Stimulated activated CD8-positive, alpha-beta memory T cell treated with anti-CD3 and anti-CD28 coated beads, Interleukin-12 subunit alpha, Interleukin-12 subunit beta, amount 100 ng/mL, for 24 hours (primary cell): ENCODE data around the gene RNASE13.
"Not testable (repeated sequence)": the region's sequence is repeated elsewhere in the genome, so short reads cannot be mapped to it uniquely, and the experiment has no call there.

Experiments
- DNase-seq: peaks from one replicate; pipeline ENCODE4 v3.0.0-alpha.2; 2020; ENCODE audit errors: extremely low read depth

Gene RNASE13

GRCh38 chr14:21041676-21042433 is 7.2 kb upstream of the RNASE13 start, which contains the start of gene RNASE7:
TSS of gene RNASE7 (plus strand) at chr14:21042362. CDS start at chr14:21042993, 631 bp downstream.
- no peak for DNase-seq

- not testable (repeated sequence) for DNase-seq
These were observed 6.3 kb upstream of the RNASE13 start for GRCh38 chr14:21040941-21041340.

DNA sequence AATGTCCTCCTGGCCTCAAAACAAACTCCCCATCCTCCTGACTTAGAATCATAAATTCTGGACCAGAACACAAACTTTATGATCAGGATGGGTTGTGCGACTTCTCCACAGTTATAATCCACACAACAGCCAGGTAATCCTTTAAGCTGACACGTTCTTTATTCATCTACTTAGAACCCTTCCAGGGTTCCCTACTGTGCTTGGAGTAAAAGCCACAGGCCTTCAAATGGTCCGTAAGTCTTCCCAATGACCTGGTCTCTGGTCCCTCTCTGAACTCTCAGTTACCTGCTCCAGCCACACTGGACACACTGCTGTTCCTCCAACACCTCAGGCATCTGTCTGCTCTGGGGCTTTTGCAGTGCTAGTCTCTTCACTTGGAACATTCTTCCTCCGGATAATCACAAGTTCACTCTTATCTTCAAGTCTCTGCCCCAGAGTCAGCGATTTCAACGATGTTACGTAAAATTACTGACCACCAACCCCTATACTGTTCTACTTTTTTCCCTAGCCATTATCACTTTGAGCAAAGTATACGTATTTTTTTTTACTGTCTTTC is 5.8 kb upstream of the RNASE13 start:
- no peak for DNase-seq

GRCh38 chr14:21039585-21040369 is 5.2 kb upstream of the RNASE13 start:
- DNase-seq, result no peak

GRCh38 chr14:21038441-21039422 is 4.1 kb upstream of the RNASE13 start:
- no peak for DNase-seq

DNA sequence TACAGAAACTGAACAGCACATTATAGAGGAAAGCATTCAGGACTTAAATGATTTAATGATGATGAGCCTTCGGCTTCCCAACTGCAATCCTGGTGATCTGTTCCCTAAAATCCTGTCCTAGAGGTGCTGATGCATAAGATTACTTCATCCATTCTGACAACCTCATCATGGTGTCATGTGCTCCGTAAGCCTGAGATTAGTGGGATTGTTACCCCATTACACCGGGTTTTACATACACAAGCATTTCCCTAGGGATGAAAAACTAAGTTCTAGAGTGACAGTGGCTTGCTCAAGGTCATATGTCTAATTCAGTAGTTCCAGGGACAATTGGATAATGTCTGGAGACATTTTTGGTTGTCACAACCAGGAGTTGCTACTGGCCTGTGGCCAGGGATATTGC is 2.5 kb upstream of the RNASE13 start:
- DNase-seq, result no peak

- DNase-seq, result no peak
These were observed 2.1 kb upstream of the RNASE13 start for GRCh38 chr14:21036751-21037150.

DNA sequence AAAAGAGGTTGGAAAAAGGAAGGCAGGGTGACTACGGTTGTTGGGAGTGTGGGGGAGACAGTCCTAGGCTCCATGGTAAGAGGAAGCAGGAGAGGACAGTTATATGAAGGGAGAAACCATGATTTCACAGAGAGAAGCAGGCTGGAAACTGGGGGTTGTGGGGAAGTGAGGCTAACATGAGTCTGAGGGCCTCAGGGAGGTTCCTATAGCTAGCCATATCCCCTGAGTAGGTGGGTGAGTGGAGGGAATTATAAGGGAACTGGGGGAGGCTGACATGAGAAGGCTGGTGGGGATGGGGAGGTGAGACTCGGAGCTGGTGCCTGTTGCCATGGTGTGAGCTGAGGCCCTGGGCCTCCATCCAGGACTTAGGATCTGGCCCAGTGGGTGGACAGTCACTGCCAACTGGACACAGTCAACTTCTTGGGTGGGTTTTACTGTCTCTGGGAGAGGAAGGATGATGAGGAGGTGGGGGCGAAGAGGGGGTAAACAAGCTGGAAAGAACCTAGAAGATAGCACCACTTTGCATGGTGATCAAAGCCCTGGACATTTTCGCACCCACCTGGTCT is 1.4 kb downstream of the RNASE13 start:
- DNase-seq, result no peak

- DNase-seq, result no peak
These were observed 2.1 kb downstream of the RNASE13 start for GRCh38 chr14:21032326-21033132.

DNA sequence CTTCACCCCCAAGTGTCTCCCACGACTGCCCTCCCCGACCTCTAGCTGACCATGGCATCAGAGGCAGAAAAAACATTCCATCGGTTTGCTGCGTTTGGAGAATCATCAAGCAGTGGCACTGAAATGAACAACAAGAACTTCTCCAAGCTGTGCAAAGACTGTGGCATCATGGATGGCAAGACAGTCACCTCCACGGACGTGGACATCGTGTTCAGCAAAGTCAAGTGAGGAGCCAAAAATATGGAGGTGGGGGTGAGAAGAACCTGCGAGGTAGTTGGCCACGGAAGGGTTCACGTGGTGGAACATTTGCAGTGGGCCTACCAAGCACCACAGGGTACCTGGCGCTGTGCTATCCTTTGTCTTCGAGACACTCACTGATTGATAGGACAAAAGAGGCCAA is 4.1 kb downstream of the RNASE13 start:
- DNase-seq, result no peak

- DNase-seq, result no peak
These were observed 4.7 kb downstream of the RNASE13 start, which contains the start of gene TPPP2 for GRCh38 chr14:21029917-21030316. TSS of gene TPPP2 (plus strand) at chr14:21030217. CDS start at chr14:21030582, 365 bp downstream.

DNA sequence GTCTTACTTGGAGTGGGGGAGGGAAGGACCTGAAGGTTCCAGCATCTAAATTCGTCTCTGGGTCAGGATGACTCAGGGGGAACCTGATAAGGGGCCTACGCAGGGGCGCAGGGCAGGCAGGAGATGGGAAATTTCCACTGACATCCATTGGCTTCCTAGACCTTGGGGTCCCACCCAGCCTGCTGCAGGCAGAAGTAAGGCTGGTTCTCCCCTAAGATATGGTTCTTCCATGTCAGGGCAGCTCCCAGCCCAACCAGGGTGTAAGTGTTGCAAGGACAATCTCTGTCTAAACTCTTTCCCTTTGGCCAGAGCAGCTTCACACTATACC is 7.7 kb downstream of the RNASE13 start:
- DNase-seq, result no peak

- DNase-seq, result no peak
These were observed 8.2 kb downstream of the RNASE13 start for GRCh38 chr14:21026274-21026987.

- no peak for DNase-seq
These were observed 9.0 kb downstream of the RNASE13 start for GRCh38 chr14:21025371-21026273.

DNA sequence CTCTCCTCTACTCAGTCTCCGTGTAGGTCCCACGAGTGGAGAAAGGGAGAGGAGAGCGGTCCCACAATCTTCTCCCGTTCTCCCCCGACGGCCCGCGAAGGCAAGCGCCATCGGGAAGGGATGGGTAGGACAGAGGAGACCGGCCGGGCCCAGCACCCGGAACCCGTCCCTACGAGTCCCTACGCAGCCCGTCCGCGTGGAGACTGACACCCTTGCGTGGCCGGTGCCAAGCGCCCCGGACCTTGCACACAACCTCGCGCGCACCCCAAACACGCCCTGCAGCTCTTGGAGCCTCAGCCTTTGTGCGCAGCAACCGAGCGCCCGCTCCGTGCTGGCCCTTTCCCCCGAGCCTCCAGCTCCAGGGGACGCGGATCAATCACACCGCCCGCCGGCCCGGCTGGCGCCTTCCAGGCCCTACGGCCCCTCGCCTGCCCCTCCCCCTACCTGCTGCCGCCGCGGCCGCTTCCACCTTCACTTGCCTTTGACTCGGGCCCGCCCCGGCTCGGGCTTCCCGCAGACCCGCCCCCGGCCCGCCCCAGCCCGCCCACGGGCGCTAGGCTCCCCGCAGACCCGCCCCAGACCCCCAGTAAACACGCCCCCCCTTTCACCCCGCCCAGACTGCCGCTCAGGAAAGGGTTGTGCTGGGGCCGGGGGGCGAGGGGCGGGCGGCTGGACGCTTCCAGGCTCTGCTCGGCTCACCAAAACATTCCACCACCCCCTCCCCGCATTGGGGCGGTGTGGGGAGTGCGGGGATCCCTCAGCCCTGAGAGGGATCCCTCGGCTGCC is 9.8 kb downstream of the RNASE13 start, which contains the start of gene NDRG2:
Gene NDRG2, minus strand, starts transcription at position 477 of the 786 bp plus-strand sequence. CDS start 1,746 bp downstream, outside the sequence.
- peak; percentile 23 for DNase-seq

- DNase-seq, result no peak
These were observed 10.6 kb downstream of the RNASE13 start for GRCh38 chr14:21023817-21024584.

GRCh38 chr14:21023174-21023573 is 11.4 kb downstream of the RNASE13 start:
- DNase-seq, result no peak
